NCI-H1048 (cell line): ENCODE results near the gene OR10A6.

ENCODE experiments used
- DNase-seq: peaks from one replicate; lab custom pipeline; 2025; lab: John Stamatoyannopoulos, UW

Gene OR10A6, protein sequence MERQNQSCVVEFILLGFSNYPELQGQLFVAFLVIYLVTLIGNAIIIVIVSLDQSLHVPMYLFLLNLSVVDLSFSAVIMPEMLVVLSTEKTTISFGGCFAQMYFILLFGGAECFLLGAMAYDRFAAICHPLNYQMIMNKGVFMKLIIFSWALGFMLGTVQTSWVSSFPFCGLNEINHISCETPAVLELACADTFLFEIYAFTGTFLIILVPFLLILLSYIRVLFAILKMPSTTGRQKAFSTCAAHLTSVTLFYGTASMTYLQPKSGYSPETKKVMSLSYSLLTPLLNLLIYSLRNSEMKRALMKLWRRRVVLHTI

DNA sequence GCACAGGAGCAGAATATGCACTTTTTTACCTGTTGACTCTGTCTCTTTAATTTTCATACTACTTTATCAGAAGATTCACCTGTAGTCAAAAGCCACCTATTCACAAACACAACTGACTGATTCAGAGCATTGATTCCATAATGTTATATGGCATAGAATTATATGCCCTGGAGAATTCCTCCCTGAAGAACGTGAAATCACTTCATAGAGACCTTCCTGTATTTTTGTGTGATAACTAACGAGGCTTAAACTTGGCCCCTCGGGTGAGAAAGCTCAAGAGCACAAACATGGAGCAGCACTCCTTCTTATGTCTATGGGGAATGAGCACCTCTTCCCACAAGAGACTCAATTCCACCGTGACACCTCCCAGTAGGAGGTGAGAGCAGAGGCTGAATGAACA is at the start of gene OR10A6:
TSS of gene OR10A6 (minus strand) at position 101 of the 400 bp plus-strand sequence. CDS start 2,606 bp downstream, outside the sequence.
- no peak for DNase-seq

DNA sequence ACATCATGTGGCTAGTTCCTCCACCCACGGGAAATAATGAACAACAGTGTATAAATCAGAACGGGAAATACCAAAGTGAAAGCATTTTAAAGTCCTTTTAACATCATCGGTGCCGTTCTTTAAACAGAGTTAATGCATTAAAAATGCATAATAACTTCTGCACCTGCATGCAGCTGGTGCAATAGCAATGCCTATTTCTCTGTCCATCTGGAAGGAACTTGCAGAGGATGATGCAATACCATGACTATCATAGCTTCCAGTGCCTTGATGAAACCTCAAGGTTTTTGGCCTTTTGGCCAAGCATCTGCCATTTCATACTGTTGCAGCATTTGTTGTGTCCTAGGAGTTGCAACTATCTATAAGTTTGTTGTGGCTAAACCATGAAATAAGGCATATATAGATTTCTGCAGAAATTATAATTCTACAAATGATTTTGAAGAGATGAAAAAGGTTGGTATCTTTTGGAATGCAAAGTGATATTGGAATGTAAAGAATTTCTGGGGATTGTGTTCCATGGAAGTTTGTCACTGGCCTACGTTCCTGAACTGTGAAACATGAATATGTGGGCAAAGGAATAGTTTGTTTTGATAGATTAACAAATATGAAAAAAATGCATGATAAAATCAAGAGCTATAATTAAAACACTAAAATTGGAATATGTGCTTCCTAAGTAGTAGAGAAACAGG is 46.3 kb upstream of the OR10A6 start:
- DNase-seq: no peak

DNA sequence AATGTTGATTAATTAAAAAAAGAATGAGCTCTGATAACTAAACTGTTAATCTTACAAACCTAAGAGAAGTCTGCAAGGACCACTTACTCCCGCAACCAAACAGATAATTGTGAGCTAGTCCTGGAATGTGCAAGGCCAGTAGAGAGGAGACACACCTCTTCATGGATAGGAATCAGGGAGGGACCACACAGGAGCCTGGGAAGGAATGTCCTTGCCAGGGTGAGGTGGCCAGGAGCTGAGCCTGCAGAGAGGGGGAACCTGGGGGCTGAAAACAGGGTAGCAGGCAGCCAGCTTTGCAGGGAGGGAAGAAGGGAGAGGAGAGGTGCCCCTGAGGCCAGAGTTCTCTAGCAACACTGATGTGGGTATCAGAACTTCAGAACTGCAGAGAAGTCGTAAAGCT is 43.6 kb upstream of the OR10A6 start:
- DNase-seq: no peak

DNA sequence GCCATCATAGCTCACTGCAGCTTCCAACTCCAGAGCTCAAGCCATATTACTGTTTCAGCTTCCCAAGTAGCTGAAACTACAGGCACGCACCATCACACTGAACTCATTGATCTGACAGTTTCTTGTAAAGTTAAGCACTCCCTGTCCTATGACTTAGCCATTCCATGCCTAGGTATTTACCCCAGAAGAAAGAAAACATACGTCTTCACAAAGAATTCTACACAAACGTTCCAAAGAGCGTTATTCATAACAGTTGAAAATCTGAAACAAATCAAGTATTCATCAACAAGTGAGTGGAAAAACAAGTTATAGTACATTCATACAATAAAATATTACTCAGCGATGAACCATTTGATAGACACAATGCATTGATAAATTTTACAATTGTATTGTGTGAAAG is 41.9 kb upstream of the OR10A6 start:
- DNase-seq: no peak

DNA sequence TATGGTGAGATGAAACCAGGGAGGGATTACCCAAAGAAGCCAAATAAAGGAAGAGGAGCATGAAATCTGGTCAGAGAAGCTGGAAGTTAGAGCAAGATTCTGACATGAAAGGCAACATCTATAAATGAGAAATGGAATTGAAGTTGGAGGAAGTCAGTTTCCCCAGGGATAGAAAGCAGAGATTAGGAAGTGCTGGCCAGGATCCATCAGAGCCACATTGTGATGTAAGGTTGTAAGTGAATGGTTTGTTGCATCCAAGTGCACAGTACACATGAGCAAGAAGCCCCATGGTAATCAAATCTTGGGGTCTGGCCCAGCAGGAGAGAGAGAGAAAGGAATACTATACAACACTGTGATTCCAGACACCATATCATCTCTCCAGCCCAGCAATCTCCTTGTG is 40.8 kb upstream of the OR10A6 start:
- no peak for DNase-seq

DNA sequence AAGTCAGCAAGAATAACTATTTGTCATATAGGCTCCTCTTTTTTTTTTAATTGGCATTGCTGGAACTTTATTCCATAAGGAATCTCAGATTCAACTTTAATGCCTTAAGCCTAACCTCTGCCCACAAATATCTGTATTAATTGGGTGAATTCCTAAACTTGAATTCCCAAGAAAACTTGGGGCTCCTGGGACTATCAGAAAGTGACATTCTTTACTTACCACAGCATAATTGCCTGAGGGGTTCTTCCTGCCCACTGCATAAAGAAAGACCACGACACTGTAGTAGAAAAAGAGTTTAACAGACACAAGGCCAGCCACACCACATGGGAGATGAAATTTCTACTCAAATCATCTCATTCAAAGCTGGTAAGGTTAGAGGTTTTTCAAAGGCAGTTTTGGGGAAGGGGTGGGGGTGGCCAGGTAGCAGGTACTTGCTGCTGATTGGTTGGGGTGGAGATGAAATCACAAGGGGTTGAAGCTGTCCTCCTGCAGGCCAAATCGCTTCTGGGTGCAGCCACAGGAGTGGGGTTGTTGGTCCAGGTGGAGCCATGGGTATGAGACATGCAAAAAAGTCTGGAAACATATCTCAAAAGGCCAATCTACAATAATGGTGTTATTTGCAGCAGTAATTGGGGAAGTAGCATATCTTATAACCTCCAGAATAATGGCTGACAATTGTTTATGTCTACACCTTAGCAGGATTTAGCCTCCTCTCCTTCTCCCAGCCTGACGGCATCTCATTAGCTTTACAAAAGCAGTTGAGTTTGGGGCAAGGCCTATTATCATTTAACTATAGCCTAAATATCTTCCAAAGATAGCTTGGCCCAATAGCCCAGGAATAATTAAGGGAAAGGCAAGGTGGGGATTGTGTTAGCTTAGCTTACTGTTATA is 38.9 kb upstream of the OR10A6 start:
- DNase-seq: no peak

DNA sequence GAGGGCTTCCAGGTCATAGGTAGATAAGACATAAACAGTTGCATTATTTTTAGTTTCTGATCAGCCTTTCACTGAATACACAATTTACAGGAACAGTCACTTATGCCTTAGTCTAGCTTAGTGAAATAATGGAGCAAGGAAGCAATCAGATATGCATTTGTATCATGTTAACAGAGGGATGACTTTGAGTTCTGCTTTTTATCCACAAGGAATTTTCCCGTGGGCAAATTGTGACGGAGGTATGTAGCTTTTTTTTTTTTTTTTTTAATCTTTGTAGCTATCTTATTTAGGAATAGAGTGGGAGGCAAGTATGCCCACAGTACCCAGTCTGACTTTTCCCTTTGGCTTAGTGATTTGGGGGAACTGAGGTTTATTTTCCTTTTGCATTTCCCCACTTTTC is 37.6 kb upstream of the OR10A6 start:
- no peak for DNase-seq

DNA sequence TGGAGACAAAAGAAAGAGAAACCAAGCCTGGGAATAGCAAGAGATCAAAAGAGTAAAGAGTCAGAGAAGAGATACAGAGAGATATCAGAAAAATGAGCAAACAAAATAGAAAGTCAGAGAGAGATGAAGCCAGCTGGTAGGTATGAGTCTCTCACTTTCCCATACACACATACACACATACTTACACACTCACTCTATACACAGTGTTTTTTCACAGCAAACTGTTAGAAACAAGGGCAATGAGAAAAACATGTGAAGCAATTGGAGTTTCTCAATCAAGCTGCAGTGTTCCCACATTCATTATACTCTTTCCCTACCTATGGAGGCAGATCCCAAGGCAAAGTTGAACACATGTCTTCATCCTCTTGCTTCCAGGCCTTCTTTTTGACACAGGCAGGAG is 36.8 kb upstream of the OR10A6 start:
- DNase-seq: no peak

DNA sequence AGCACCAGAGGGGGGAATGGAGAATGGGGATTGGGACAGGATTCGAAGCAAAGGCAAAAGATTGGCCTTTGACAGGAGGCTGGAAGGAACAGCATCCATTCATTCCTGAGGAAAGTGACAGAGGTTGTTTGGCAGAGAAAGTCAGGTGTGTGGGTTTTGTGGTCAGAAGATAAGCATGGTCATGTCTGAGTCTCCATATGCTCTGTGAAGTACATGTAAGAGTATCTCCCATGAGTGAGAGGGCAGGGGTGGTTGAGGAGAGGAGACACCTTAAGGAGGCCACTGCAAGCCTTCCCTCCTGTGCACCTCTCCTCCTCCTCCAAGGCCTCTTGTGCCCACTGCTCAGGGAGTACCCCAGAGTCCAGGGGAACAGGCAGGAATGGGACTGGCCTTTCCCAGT is 36.0 kb upstream of the OR10A6 start:
- no peak for DNase-seq

DNA sequence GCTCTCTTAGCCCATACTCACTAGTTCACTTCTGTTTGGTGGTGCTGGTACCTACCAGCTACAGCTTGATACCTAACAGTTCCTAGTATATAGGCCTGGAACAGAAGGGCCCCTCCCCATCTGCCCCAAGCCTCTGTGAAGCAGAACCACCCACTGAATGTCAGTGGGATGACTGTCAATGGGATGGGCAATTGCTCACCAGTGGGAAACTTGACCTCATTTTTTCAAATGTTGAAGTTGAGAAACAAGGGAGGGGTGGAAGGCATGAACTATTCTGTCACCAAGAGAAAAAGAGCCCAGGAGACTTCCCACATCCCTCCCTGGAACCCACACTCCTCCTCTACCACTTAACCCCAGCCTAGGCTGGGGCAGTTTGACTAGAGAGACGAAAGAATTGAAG is 34.3 kb upstream of the OR10A6 start, which contains the start of gene NLRP10:
TSS of gene NLRP10 (minus strand) at position 62 of the 400 bp plus-strand sequence. CDS start 1,952 bp downstream, outside the sequence.
- no peak for DNase-seq

DNA sequence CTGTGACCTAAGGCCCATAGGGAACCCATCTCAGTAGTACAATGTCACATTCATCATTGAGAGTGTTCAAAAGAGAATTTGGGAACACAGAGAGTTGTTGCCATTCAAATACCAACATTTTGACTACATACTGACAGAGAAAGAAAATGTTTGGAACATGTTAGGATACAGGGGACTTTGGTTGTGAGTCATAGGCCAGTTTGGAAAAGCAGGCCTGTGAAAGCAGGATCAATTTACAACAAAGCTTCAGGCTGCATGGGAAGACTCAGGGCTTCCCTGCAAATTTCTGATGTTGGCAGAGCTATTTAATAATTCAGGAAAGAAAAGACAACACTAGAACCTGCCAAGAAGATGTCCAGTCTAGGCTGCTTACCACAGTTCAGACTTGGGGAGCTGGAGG is 33.8 kb upstream of the OR10A6 start:
- DNase-seq: no peak

DNA sequence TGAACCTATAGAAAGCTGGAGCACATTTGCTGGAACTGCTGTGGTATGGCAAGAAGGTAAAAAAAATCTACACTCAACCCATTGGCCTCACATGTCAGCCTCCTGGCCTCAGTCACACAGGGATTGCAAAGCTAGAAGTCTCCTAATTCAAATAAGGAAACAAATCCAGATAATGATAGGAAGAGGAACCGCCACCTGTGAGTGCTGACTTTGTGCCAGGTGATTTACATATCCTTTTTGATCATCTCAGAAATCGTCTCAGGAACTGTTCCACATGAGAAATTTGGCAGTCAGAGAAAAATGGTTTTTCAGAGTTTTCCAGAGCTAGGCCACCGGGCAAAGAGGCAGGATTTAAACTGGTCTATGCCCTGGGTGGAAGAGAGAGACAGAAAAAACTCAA is 33.2 kb upstream of the OR10A6 start:
- DNase-seq: no peak

DNA sequence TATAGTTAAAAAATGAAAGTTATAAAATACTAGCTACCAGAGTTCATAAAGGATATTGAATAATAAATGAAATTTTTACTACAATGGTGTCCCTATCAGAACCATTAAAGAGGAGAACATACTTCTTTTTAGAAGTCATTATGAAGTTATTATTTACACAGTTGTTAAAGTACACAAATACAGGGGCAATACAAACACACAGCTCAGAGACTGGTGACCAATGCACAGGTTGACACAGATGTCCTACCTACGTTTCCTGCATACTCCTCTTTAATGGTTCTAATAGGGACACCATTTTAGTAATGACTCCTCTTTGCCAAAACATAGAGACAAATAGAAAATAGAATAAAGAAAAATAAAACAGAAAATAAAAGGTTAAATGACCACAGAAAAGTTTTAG is 24.1 kb upstream of the OR10A6 start:
- no peak for DNase-seq

DNA sequence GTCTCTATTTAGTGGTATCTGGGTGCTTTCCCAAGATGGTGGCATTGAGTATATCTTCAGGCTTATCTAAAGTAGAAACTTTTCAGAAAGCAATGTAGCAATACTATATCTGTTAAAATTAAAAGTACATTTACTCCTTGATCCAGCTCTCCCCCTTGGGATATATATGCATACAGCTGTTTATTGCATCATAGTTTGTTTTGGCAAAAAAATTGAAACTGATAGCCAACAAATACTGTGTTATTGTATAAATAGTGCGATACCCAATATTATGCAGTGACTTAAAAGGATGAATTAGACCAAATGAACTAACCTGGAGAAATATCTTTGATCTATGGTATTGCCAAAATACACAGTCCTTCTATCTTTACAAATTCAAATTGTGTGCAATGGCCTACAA is 18.9 kb upstream of the OR10A6 start:
- DNase-seq: no peak

DNA sequence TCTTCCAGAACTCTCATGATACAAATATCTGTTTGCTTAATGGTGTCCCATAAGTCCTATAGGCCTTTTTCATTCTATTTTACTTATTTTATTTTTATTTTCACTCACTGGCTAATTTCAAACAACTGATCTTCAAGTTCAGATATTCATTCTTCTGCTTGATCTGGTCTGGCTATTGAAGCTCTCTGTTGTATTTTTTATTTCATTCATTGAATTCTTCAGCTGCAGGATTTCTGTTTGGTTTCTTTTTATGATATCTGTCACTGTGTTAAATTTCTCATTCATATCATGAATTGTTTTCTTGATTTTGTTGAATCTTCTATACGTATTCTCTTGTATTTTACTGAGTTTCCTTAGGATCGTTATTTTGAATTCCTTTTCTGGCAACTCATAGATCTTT is 13.1 kb upstream of the OR10A6 start:
- no peak for DNase-seq

DNA sequence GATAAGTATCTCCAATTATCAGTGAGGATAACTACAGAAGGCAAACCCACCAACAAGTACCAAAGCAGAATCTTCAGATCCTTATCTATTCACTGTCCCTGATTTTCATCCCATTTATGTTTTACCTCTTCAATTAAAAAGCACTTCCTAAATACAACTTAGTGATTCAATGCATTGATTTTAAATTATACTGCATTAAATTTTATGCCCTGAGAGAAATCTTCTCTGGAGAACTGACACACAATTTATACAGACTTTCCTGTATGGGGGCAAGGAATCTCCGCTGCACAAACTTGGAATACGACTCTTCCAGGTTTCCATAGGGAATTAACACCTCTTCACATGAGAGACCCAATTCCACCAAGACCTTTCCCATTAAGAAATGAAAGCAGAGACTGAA is 10.5 kb upstream of the OR10A6 start, which contains the start of gene OR10A3:
TSS of gene OR10A3 (minus strand) at position 101 of the 400 bp plus-strand sequence. CDS start 2,188 bp downstream, outside the sequence.
- no peak for DNase-seq

DNA sequence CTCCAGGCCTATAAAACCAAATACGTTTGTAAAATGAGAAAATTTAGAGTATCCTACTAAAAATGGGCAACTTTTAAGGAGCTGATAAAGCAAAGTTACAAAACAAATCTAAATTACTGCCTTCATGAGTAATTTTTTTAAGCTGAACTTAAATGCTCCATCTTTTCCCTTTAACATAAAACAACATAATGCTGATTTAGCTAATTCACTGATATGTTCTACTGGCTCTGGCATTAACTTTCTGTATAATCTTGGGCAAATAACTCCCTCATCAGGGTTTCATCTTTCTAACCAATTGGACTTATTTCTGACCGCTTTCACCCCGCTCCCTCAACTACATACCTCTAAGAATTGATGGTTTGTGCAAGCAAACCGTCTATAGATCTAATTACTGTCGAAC is 10.1 kb upstream of the OR10A6 start:
- DNase-seq: no peak

DNA sequence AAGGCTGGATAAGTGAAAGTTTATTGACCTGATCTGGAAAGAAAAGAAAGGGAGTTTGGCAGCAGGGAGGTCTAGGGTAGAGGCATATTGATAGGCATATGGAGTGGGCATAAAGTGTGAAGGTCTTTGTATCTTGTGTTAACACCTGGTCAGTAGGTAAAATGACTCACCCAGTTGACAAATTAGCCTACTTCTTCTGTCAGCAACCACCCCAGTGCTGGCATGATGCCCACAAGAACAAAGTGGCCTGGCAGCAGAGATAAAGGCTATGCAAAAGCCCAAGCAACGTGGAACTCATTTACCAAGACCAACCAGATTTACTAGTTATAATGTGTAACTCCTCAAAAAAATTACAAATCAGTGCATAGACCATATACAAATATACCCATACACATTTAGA is 5.5 kb upstream of the OR10A6 start:
- DNase-seq: no peak

DNA sequence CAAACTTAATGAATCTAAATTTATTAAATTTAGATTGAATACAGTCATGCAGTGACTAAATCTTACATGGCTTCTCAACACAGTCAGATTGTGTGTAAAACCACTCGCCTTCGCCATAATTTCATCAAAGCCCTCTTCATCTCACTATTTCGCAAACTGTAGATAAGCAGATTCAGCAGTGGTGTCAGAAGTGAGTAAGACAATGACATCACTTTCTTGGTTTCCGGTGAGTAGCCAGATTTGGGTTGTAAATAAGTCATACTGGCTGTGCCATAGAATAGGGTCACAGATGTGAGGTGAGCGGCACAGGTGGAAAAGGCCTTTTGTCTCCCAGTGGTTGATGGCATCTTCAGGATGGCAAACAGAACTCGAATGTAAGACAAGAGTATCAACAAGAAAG is 3.4 kb downstream of the OR10A6 start:
- DNase-seq: no peak

DNA sequence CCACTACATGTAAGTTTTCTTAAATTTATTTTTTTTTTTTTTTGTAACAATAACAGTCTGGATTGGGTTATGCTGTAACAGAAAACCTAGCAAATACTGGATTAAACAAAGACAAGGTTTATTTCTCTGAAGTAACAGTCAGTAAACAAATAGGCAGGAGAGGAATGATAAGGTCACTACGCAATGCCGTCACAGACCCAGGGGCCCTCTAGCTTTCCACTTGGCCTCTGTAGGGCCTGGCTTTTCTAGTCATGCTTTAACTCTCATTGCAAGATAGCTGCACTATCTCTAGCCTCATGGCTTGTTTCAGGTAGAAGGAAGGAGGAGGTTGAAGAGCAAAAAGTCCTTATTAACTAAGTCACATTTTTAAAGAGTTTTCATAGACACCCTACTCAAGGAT is 6.5 kb downstream of the OR10A6 start:
- DNase-seq: no peak

DNA sequence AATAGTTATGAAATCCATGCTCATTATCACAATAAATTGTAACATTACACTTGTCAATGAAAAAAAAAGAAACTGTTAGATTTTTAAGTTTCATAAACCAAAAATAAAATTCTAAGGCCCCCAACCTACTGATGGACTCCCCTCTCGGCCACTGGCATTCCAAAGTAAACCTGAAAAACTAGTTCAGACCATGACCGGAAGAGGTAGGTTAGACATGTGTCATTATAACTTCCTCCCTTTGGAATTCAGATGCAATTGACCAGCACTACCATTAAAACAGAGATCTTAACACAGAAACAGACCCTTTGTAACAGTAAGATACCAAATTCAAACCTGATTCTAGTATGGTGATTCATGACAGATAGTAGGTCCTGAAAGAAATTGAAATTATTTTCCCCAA is 12.9 kb downstream of the OR10A6 start:
- no peak for DNase-seq

DNA sequence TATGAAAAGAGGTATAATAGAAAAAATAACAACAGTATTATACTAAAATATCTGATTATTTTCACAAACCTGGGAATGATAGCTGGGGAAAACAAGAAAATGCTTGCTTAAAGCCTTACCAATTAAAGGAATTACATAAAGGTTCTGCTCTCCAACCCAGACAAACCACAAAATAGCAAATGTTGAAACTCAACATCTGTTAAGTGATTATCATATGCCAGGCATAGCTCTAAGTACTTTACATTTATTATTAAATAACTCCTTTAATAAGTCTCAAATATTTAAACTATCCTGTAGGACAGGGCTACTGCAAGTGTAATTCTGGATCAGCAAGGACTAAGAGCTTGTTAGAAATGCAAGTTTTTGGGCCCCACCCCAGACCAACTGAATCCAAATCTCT is 20.1 kb downstream of the OR10A6 start:
- no peak for DNase-seq
